Measurements from ENCODE around the gene HIGD2B.
"Not testable (repeated sequence)": the region's sequence is repeated elsewhere in the genome, so short reads cannot be mapped to it uniquely, and the experiment has no call there.

Gene HIGD2B

GRCh38 chr15:72676838-72677237, 9.1 kb downstream of the HIGD2B start:
- DNase-seq (ENCODE audit: low read depth) = no peak

- DNase-seq (ENCODE audit: low read depth) = no peak
These were observed 14.5 kb downstream of the HIGD2B start for GRCh38 chr15:72671525-72671924.

- DNase-seq (ENCODE audit: low read depth) = peak; percentile 66
These were observed 15.2 kb downstream of the HIGD2B start for GRCh38 chr15:72670656-72671352.

- DNase-seq (ENCODE audit: low read depth) = not testable (repeated sequence)
These were observed 16.2 kb downstream of the HIGD2B start for GRCh38 chr15:72669803-72670202.

- DNase-seq (ENCODE audit: low read depth) = not testable (repeated sequence)
These were observed 20.3 kb downstream of the HIGD2B start for GRCh38 chr15:72665706-72666105.

GRCh38 chr15:72663931-72664330, 22.1 kb downstream of the HIGD2B start:
- not testable (repeated sequence) for DNase-seq (ENCODE audit: low read depth)

GRCh38 chr15:72661081-72661480, 24.9 kb downstream of the HIGD2B start:
- DNase-seq (ENCODE audit: low read depth) = not testable (repeated sequence)

GRCh38 chr15:72656014-72656413, 30.0 kb downstream of the HIGD2B start:
- not testable (repeated sequence) for DNase-seq (ENCODE audit: low read depth)

- not testable (repeated sequence) for DNase-seq (ENCODE audit: low read depth)
These were observed 31.6 kb downstream of the HIGD2B start, which contains the start of gene GOLGA6B for GRCh38 chr15:72654397-72654796. Gene GOLGA6B (plus strand): TSS chr15:72654697. CDS start chr15:72654738, 41 bp downstream.

- not testable (repeated sequence) for DNase-seq (ENCODE audit: low read depth)
These were observed 37.2 kb downstream of the HIGD2B start for GRCh38 chr15:72648631-72649253.

- DNase-seq (ENCODE audit: low read depth) = not testable (repeated sequence)
These were observed 43.7 kb downstream of the HIGD2B start for GRCh38 chr15:72642271-72642670.

GRCh38 chr15:72639759-72640483, 46.1 kb downstream of the HIGD2B start:
- not testable (repeated sequence) for DNase-seq (ENCODE audit: low read depth)

- DNase-seq (ENCODE audit: low read depth) = peak; percentile 56
These were observed 49.3 kb downstream of the HIGD2B start for GRCh38 chr15:72636519-72637282.

- DNase-seq (ENCODE audit: low read depth) = not testable (repeated sequence)
These were observed 56.9 kb downstream of the HIGD2B start for GRCh38 chr15:72629068-72629570.

GRCh38 chr15:72628249-72629067, 57.5 kb downstream of the HIGD2B start:
- DNase-seq (ENCODE audit: low read depth) = not testable (repeated sequence)

GRCh38 chr15:72626153-72626552, 59.8 kb downstream of the HIGD2B start:
- DNase-seq (ENCODE audit: low read depth) = not testable (repeated sequence)

Data from activated T-cell treated with anti-CD3 and anti-CD28 coated beads for 24 hours (primary cell).